Epithelial cell of proximal tubule (primary cell): Measurements from ENCODE around the gene CHSY3. TPM values are rescaled to one million over a fixed set of nuclear protein-coding genes. Genes with fewer than 3 reads are reported as not detected.
A peak's percentile ranks its signal among the peaks of the same experiment; 100 is the strongest.

Experiments used
- DNase-seq: peaks from one replicate; pipeline ENCODE4 v3.0.0-alpha.2; 2011; ENCODE audit warnings: low read depth
- H3K4me3 ChIP-seq: 2 replicates; pipeline ENCODE4 v1.5.1; 2011; ENCODE audit warnings: low read depth, mild to moderate bottlenecking, low read length
- CTCF ChIP-seq: conservative IDR thresholded peaks from 2 replicates; pipeline ENCODE4 v1.5.1; 2012; ENCODE audit warnings: low read depth, mild to moderate bottlenecking, low read length
- total RNA-seq: library from RNA; depleted of rRNA; stranded (reverse); fragments of >200 nt; gene quantifications from 2 replicates; pipeline ENCODE4 v1.2.3, GENCODE V29; 2015

The CHSY3 gene
- total RNA-seq, 1 donor from 2014 or later, result 1.7 TPM

GRCh38 chr5:130171699-130172098 lies 267.4 kb downstream of the CHSY3 start:
- no peak overlapping the region for H3K4me3 ChIP-seq
- no peak for TF ChIP-seq CTCF
- DNase-seq, result no peak

- no peak for TF ChIP-seq CTCF
- no peak for DNase-seq
- H3K4me3 ChIP-seq, result no peak overlapping the region
These were observed 278.9 kb downstream of the CHSY3 start for GRCh38 chr5:130183115-130183514.

GRCh38 chr5:130189961-130190360 lies 285.7 kb downstream of the CHSY3 start:
- no peak for TF ChIP-seq CTCF

GRCh38 chr5:130198927-130199326 lies 294.7 kb downstream of the CHSY3 start:
- no peak overlapping the region for H3K4me3 ChIP-seq
- no peak for DNase-seq
- TF ChIP-seq CTCF, result peak; percentile 49

More at GRCh38 chr5:130189961-130190360, 285.7 kb downstream of the CHSY3 start:
- H3K4me3 ChIP-seq, result no peak overlapping the region
- DNase-seq, result no peak

- no peak overlapping the region for H3K4me3 ChIP-seq
- TF ChIP-seq CTCF, result no peak
- DNase-seq, result no peak
These were observed 302.4 kb downstream of the CHSY3 start for GRCh38 chr5:130206686-130207085.

GRCh38 chr5:130213607-130214006 lies 309.3 kb downstream of the CHSY3 start:
- H3K4me3 ChIP-seq, result no peak overlapping the region
- no peak for TF ChIP-seq CTCF
- DNase-seq, result no peak

- DNase-seq, result no peak
- no peak overlapping the region for H3K4me3 ChIP-seq
- TF ChIP-seq CTCF, result no peak
These were observed 312.0 kb downstream of the CHSY3 start for GRCh38 chr5:130216286-130216685.
